Occipital lobe (tissue), 2 donors: ENCODE results near the gene TXNDC16. TPM values are rescaled to one million over a fixed set of nuclear protein-coding genes. Genes with fewer than 3 reads are reported as not detected.
"Not testable (repeated sequence)": the region's sequence is repeated elsewhere in the genome, so short reads cannot be mapped to it uniquely, and the experiment has no call there.

ENCODE experiments used
- DNase-seq: peaks from one replicate; lab custom pipeline; 2025; lab: John Stamatoyannopoulos, UW
- total RNA-seq: library from RNA; depleted of rRNA; stranded (reverse); fragments of >200 nt; gene quantifications from one replicate; pipeline ENCODE4 v1.2.3, GENCODE V29; 2014

TXNDC16 gene
- total RNA-seq, 1 donor from 2014 or later = 73.8 TPM

DNA sequence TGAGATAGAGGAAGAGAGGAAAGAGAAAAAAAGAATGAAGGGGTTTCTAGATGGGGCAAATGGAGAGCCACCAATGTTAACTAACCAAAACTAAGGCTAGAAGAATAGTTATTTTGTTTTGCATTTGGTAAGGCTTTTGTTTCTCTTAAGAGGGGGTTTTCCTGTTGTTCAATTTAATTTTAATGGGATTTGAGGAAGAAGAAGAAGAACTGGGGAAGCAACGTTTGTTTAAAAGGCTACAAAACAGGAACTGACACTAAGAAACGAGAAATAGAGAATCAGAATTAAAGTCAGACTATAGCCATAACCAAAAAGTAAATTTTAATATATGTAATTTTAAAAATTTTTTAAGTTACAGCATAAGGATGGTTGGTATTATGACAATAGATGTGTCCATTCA is 13.7 kb downstream of the TXNDC16 start:
- no peak for DNase-seq

DNA sequence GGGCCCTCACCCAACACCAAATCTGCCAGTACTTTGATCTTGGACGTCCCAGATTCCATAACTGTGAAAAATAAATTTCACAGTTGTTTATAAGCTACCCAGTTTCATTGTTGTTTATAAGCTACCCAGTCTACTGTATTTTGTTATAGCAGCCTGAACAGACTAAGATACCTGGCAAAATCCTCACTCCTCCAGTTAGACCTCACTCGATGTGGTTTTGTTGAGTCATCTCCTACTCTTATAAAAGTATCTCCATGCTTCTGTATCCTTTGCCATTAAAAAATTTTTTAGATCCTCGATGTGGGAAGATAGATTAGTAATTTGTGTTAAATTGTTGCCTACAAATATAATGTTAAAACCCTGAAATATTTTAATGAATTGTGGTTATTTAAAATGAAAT is 16.0 kb downstream of the TXNDC16 start:
- no peak for DNase-seq

DNA sequence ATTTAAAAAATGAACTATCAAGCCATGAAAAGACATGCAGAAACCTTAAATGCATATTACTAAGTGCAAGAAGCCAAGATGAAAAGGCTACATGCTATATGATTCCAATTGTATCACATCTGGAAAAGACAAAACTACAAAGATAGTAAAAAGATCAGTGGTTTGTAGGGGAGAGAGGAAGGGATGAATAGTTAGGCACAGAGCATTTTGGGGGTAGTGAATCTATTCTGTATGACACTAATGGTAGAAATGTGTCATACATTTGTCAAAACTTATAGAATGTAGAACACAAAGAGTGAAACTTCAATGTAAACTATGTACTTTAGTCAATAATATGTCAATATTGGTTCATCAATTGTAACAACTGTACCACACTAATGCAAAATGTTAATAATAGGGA is 20.8 kb downstream of the TXNDC16 start:
- no peak for DNase-seq

DNA sequence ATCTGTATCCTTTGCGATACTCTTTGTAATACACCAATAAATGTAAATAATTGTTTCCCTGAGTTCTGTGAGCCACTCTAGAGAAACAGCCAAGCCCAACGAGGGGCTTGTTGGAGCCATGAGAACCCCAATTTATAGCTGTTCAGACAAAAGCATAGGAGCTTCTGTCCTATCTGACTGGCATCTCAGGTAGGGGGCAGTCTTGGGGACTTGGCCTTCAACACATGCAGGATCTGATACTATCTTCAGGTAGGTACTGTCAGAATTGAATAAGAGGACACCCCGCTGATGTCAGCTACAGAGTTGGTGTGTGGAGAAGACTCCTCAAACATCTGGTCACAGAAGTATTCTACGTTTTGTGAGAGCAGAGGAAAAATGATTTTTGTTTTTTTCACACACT is 25.3 kb downstream of the TXNDC16 start:
- DNase-seq = no peak

DNA sequence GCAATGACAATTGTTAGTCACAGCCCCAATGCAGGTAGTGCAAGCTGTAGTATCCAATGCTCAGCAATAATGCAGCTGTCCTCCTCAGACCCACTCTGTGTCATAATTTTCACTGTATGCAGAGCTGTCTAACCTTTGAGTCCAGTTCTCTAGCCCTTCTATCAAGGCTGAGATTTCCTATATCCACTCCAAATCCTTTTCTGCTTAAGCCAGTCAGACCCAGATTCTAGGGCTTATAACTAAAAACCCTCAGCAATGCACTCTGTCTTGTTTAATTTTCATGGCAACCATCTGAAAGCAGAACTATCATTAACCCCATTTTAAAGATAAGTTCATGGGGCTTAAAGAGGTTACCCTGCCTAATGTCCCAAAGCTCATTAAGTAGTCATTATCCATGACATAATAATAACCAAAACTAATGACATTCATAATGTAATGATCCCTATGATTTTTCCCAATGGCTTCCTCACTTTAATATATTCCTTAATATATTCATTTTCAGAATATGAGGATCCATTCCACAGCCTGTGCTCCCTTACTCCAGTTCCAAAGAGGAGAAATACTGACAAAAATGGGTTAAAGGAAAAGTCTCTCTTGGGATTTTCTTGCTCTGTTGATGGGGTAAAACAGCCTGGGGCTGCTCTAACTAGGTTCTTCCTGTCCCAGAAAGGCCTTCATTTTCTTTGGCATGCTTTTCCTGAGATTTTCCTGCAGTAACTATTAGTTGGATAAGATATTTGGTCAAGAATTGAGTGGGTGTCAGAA is 29.5 kb downstream of the TXNDC16 start:
- DNase-seq = no peak

DNA sequence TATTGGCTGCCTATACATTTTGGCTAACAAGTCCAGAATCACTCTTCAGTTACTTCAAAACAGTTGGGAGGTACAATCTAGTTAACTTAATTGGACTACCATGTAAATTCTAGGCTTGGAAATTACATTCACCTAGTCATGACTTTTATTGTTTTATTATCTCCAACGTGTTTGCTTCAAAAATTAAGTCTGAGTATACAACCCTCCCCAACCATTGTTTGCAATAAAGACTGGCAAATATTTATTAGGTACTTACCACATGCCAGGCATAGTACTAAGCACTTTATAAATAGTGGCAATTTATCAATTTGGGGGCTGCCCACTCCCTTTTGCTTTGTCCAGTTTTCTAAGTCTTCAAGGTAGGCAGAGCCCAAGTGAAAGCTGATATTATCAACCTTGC is 30.3 kb downstream of the TXNDC16 start:
- DNase-seq = no peak

DNA sequence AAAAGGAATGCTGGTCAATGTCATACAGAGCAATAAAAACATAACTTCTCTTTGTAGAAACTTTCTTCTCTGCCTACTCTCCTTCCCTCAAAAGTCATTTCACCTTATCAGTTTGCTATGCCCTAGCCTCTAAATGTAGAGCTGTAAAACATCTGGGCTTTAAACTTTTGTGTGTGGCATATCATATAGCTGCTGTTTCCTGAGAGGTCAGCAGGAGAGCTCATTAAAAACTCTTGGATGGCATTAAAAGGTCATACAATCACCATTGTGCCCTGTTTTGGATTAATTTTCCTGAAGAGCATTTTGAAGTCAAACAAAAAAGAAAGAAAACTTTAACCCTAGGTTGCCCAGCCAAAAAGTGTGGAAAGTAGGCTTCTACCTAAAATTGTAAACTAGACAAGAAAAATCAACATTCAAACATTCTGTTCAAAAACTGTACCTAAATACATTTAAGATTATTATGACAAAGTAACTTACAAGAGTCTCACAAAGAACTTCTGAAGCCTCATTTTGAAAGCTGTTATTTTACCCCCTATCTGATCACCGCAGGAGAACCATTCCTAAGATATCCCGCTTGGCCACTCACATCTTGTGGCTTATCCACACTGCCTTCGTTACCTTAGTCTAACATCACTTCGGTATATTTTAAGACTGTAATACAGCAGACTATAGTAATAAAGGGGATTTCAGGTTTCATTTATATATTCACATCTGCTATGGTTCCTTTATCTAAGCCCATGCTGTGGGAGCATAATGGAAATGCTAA is 38.1 kb downstream of the TXNDC16 start:
- no peak for DNase-seq

DNA sequence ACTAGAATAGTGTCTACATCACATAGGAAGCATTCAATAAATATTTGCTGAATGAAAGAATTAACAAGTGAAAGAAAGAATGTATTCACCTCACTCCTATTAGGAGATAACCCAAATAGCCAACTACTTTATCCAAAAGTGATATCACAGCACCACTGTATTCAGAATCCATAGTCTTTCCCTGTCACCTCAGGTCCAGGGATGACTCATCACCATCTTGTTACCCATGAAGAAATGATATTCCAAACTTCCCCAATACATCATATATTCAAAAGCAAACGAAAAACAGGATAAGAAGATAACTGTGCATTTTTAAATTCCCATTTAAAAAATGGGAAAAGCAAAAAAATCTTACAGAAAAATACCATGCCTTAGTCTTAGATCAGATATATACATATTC is 39.1 kb downstream of the TXNDC16 start:
- DNase-seq = no peak

DNA sequence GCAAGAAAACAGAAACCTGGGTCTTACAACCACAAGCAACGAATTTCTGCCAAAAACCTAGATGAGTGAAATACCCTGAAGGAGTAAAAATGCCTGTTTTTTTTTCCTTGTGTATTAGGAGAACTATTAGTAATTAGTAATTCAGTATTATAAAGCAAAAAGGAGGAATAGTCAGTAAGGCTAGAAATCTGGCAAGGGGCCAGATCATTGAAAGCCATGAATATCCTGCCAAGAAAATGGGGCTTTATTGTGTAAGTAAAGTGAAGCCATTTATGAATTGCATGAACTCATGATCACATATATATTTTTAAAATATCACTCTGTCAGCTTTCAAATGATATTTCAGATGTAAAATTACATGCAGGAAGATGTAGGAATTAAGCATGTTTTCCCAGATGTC is 57.9 kb downstream of the TXNDC16 start:
- no peak for DNase-seq

DNA sequence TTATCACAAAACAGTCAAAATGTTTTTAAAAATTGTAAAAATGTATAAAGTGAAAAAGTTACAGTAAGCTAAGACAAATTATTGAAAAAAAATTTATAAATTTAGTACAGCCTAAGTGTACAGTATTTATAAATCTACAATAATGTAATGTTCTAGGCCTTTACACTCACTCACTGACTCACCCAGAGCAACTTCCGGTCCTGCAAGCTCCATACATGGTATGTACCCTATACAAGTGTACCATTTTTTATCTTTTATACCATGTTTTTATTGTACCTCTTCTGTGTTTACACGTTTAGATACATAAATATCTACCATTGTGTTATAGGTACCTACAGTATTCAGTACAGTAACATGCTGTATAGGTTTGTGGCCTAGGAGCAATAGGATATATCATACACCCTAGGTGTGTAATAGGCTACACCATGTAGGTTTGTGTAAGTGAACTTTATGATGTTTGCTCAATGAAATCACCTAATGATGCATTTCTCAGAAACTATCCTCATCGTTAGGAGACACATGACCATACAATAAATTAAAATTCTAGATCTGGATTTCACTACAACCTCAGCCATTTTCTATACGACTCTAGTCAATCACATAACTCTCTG is 66.8 kb downstream of the TXNDC16 start:
- DNase-seq = no peak

DNA sequence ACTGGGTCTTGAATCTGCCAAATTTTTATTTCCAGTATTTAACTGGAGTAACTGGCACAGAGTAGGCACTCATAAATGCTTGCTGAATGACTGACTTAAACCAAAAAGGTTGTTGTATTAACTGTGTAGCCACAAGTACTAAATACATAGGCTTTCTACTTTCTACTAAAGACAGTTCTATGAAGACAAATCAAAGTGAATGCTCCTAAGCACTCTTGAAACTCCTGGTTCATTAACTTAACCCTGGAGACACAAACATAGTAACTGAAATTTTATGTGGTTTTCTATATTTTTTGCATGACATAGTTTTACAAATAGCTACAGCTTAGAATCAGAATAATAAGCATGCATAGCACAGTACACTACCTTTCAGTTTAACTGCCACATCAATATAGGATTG is 70.4 kb downstream of the TXNDC16 start:
- no peak for DNase-seq

DNA sequence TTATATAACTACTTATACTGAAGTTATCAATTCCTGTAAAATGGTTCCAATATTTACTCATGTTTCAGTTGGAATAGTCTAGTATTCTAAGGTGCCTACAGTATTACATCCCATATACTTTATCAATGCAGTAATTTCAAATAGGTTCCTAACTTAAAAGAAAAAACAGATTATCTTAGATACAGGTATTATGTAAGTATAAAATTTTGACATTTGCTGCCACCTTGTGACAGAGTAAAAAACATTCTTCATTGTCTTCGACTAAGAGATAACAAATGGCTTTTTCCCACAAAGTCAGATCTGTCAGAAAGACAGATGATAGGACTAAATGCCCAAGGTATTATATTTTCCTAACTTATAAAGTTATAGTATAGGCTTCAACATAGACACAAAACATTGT is 78.7 kb downstream of the TXNDC16 start:
- no peak for DNase-seq

DNA sequence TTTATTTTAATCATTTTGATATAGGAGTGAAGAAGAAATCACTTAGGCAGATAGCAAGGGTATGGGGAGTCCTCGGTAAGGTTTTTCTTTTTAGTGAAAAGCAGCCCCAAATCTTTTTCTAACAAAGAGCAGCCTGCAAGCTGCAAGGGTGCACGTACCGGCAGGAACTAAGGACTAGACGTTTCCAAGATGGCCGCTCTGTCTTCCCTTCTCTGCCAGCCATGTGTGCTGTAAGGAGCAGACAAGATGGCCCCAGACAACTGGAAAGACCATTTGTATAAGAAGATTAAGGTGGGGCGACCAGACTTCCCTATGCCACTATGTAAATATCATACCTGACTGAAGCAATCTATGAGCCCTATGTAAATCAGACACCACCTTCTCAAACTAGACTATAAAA is 79.6 kb downstream of the TXNDC16 start:
- DNase-seq = no peak

DNA sequence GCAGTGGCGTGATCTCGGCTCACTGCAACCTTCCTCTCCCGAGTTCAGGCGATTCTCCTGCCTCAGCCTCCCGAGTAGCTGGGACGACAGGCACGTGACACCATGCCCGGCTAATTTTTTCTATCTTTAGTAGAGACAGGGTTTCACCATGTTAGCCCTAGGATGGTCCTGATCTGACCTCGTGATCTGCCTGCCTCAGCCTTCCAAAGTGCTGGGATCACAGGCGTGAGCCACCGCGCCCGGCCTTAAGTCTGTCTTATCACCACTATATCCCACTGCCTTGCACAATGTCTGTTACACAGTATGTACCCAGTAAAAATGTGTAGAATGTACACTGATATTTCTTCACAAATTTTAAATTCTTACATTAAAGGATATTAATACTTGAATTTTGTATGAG is 80.1 kb downstream of the TXNDC16 start:
- DNase-seq = not testable (repeated sequence)

DNA sequence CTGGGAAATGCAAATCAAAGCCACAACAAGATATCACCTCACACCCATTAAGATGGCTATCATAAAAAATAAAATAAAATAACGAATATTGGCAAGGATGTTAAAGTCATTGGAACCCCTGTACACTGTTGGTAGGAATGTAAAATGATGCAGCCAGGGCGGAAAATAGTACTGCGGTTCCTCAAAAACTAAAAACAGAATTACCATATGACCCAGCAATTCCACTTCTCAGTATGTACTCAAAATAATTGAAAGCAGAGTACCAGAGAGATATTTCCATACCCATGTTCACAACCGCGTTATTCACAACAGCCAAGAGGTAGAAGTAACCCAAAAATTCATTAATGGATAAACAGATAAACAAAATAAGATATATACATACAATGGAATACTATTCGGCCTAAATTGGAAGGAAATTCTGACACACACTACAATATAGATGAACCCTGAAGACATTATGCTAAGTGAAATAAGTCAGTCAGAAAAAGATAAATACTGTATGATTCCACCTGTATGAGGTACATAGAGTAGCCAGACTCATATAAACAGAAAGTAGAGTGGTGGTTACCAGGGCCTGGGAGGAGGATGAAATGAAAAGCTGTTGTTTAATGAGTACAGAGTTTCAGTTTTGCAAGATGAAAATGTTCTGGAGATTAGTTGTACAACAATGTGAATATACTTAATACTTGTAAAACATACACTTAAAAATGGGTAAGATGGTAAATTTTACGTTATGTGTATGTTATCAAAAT is 84.6 kb downstream of the TXNDC16 start:
- no peak for DNase-seq

DNA sequence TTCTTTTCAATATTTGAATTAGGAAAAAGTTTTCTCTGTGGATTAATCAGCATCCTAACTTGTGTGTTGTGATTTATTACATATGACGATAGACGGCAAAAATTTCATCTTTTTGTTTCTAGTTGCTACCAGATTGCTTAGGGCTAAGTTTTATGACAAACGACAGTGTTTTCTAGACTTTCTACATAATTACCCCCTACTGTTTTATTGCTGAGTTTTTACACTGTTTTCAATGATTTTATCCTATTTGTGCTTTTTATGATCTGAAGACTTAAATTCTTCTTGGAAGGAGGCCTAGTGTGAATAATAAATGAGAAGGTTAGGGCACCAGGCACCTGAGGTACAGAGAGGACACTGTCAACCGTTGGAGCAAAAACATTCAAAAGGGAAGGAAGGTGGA is 88.1 kb downstream of the TXNDC16 start:
- no peak for DNase-seq

DNA sequence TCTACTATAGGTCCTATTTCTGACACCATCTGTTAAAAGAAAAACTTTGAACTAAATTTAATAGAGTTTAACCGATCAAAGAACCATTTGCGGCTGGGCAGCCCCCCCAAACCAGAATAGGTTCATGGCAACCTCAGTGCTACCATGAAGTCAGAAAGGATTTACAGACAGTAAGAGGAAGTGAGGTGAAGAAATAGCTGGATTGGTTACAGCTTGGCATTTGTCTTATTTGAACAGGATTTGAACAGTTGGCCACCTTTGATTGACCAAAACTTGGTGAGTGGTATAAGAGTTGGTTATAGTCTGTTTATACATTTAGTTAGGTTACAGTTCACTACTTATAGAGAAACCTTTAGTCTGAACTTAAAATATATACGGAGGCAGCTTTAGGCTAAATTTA is 88.9 kb downstream of the TXNDC16 start:
- DNase-seq = no peak

DNA sequence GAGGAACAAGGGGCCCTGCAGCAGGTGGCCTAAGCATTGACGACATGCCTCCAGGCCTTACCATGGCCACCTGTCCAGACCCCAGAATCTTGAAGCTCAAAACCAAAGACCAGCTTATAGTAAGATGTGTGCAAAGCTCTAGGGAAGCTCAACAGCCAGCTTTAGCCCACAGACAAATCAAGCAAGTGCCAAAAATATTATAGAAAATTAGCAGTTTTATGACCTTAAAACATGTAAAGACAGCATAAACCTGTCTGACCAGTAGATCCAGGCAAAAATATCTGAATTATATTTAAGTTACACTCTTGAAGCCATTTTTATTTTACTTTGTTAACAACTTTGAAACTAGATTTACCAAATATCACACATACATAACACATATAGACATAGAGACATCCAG is 90.6 kb downstream of the TXNDC16 start:
- no peak for DNase-seq

DNA sequence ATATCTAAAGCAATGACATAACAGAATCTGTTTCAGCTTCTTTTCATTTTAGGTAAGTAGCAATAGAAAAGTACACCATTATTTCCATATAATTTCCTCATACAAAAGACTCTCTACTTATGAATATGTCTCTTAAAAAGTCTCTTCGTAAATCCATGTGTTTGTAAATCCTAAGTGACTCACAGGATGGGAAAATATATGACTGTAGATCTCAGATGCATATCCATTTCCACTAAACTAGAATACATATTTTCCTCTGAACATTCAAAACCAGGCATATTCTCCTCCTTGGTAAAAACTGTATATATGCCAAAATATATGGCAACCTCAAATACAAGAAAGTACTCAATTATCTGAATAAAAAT is 93.6 kb downstream of the TXNDC16 start:
- no peak for DNase-seq

DNA sequence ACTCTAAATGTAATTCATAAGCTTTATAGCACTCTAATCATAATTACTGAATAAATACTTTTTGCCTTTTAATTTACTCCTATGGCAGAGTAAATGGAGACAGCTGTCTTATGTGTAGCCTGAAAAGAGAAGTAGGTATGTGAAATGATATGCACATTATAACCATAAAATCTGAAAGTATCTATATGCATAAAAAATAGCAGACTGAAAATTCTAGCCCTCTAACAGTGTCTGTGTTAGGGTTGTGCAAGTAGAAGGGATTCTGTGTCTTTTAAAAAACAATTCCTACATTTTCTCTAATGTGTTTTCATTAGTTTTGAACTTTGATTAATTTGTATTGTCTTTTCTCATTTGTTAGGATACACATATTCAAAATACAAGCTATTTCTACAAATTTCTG is 94.9 kb downstream of the TXNDC16 start:
- no peak for DNase-seq

DNA sequence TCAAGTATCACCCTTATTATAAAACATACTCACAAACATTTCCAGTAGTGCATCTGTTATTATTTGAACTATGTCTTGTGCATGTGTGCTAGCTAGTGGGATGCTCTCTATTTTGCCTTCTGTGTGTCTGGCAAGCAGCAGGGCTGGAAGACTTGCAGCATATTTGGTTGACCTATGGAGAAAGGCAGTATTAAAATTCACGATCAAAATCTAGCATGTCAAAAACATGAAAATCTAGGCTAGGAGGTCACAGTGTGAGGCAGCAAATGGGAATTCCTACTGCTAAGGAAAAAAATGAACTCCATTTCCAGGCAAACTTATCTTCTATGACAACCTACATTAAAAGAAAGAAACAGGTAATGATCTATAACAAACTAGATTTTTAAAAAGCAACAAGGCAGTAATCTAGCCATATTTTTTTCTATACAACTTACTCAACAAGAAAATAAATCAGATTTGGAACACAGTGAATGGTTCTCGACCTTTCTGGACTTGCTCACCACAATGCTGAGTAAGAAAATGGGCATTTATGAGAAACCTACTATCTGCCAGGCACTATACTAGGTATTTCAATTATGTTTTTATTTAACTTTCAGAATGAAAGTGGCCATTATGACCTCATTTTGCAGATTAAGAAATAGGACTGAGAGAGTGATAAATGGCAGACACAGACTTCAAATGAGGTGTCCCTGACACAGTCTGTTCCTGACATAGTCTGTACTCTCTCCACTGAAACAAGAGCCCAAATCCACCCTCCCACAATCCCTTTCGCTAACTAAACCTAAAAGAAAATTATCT is 96.8 kb downstream of the TXNDC16 start:
- DNase-seq = no peak
